Skin epidermis (tissue), 12 donors: ENCODE results near the gene PRR20C.
"Not testable (repeated sequence)": the region's sequence is repeated elsewhere in the genome, so short reads cannot be mapped to it uniquely, and the experiment has no call there.

Experiments used
- H3K27ac ChIP-seq, 21 experiments: fragments of 200-600 bp; sonication (generic) in 11 of 21; one replicate each; pipeline ENCODE4 v1.5.0; 2020; ENCODE audit warnings: mild to moderate bottlenecking in 3 of 21, inconsistent platforms in 2 of 21, moderate library complexity in 2 of 21
- H3K4me3 ChIP-seq, 7 experiments: fragments of 200-600 bp; sonication (generic) in 2 of 7; one replicate each; pipeline ENCODE4 v1.5.0; 2020; ENCODE audit warnings: inconsistent platforms in 2 of 7, mild to moderate bottlenecking in 2 of 7, moderate library complexity in 1 of 7

PRR20C gene

GRCh38 chr13:57153761-57154160, at the start of gene PRR20C:
PRR20C (plus strand) TSS chr13:57154061; CDS start chr13:57154448, 387 bp downstream.
- not testable (repeated sequence) for H3K27ac ChIP-seq

DNA sequence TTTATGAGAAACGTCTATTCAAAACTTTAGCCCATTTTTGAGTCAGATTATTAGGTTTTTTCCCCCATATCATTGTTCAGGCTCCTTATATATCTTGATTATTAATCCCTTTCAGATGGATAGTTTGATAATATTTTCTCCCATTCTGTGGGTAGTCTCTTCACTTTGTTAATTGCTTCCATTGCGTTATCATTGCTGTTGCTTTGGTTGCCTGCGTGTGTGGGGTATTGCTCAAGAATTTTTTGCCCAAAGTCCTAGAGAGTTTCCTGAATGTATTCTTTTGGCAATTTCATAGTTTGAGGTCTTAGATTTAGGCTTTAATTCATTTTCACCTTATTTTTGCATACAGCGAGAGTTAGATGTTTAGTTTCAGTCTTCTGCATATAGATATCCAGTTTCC, 38.9 kb upstream of the PRR20C start:
- H3K27ac ChIP-seq: no peak overlapping the region
- no peak overlapping the region for H3K4me3 ChIP-seq

More at GRCh38 chr13:57153761-57154160, at the start of gene PRR20C:
- not testable (repeated sequence) for H3K4me3 ChIP-seq

GRCh38 chr13:57123681-57124080, 30.2 kb upstream of the PRR20C start:
- H3K4me3 ChIP-seq: no peak overlapping the region
- no peak overlapping the region for H3K27ac ChIP-seq

GRCh38 chr13:57128909-57129308, 25.0 kb upstream of the PRR20C start:
- Histone ChIP-seq H3K4me3 (no peak overlapping the region), H3K27ac (no peak overlapping the region)

DNA sequence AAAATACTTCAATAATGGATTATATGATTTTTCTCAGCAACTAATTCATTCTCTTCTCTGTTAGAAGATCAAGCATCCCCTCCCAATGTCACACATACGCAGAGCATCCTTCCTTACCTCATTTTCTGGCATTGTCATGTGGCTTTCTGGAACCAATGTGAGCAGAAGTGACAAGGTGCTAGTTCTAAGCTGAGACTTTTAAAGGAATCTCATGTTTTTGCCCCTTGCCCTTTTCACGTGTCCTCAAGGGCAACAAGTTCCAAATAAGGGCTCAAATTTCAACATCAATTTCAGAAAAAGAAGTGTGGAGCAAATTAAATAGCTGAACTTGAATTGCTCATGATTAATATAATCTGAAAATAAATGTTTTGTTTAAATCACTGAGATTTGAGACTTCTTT, 17.8 kb upstream of the PRR20C start:
- Histone ChIP-seq H3K27ac (no peak overlapping the region), H3K4me3 (no peak overlapping the region)

GRCh38 chr13:57137585-57137984, 16.3 kb upstream of the PRR20C start:
- H3K4me3 ChIP-seq: no peak overlapping the region
- no peak overlapping the region for H3K27ac ChIP-seq

DNA sequence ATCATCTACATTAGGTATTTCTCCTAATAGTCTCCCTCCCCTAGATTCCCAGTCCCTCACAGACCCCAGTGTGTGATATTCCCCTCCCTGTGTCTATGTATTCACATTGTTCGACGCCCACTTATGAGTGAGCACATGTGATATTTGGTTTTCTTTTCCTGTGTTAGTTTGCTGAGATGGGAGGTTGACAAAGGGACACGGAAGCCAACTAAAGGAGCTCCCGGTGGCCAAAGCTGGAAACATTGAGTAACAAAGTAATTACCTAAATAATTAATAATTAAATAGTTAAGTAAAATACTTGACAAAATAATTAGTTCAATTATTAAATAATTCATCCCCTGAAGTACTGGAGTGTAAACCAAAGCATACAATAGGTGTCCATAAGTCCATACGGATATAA, 14.9 kb upstream of the PRR20C start:
- Histone ChIP-seq H3K27ac (no peak overlapping the region), H3K4me3 (no peak overlapping the region)

GRCh38 chr13:57139781-57140180, 14.1 kb upstream of the PRR20C start:
- H3K4me3 ChIP-seq: not testable (repeated sequence)

DNA sequence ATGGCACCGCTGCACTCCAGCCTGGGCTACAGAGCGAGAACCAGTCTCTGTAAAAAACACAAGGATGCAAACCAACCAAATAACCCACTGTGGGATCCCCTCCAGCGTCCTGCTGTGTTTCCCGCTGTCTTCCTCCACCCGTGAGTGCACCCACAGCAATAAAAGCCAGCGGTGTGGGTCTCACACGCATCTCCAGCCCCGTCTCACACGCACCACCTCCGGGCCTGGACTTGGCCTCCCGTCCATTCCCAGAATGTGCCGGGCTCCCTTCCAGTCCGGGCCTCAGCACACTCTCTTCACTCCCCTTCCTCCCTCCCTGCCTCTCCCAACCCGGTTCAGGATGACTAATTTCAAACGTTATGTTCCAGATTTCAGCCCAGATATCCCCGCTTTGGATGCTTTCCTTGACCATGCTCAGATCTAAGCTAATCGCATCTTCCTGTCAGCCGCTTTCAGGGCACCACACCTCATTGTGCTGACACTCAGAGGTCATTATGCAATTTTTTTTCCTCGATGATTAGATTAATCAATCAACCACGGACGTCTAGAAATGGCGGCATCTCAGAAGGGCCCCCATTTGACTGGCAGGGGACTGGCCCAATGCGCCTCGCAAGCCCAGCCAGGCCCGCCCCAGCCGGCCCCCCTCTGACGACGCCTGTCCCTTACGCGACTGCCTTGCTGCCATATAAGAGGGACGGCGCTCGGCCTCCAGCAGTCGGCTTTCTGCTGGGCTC, 13.5 kb upstream of the PRR20C start, which contains the start of gene PRR20A:
Gene PRR20A, plus strand, starts transcription at position 684 of the 734 bp plus-strand sequence. CDS start 387 bp downstream, outside the sequence.
- not testable (repeated sequence) for H3K27ac ChIP-seq, H3K4me3 ChIP-seq

More at GRCh38 chr13:57139781-57140180, 14.1 kb upstream of the PRR20C start:
- not testable (repeated sequence) for H3K27ac ChIP-seq

DNA sequence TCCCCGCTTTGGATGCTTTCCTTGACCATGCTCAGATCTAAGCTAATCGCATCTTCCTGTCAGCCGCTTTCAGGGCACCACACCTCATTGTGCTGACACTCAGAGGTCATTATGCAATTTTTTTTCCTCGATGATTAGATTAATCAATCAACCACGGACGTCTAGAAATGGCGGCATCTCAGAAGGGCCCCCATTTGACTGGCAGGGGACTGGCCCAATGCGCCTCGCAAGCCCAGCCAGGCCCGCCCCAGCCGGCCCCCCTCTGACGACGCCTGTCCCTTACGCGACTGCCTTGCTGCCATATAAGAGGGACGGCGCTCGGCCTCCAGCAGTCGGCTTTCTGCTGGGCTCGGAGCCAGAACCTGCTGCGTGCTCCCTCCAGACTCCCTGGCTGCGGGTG, 6.7 kb upstream of the PRR20C start, which contains the start of gene PRR20B:
Gene PRR20B, plus strand, starts transcription at position 301 of the 400 bp plus-strand sequence. CDS start 387 bp downstream, outside the sequence.
- H3K27ac ChIP-seq, H3K4me3 ChIP-seq: not testable (repeated sequence)

GRCh38 chr13:57148106-57148505, 5.8 kb upstream of the PRR20C start:
- H3K4me3 ChIP-seq, H3K27ac ChIP-seq: not testable (repeated sequence)

GRCh38 chr13:57160332-57160731, 6.5 kb downstream of the PRR20C start, which contains the start of gene PRR20D:
PRR20D (plus strand) TSS chr13:57160632; CDS start chr13:57161019, 387 bp downstream.
- H3K27ac ChIP-seq, H3K4me3 ChIP-seq: not testable (repeated sequence)

- not testable (repeated sequence) for H3K27ac ChIP-seq, H3K4me3 ChIP-seq
Observed at GRCh38 chr13:57166897-57167296, 13.0 kb downstream of the PRR20C start, which contains the start of gene PRR20E. PRR20E (plus strand) TSS chr13:57167197; CDS start chr13:57167584, 387 bp downstream.

DNA sequence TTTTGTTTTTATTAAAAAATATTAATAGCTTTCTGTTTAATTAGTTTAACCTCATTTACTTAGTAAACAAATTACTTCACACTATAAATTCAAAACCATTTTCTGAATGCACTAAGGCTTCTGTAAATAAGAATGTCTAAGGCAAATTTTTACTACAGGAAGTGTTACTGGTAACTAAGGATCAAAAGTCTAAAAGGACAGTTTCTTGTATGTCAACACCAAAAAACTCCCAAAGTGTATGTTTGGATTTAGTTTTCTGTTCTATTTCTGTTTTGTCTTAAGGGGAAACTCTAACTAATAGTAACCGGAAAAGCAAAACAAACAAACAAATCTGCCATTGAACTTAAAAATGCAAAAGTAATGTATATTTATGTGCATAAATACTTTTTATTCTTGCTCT, 37.8 kb downstream of the PRR20C start:
- Histone ChIP-seq H3K4me3 (no peak overlapping the region), H3K27ac (no peak overlapping the region)
